HepG2 (cell line): ENCODE data around the gene CHST11. TPM values are rescaled to one million over a fixed set of nuclear protein-coding genes. Genes with fewer than 3 reads are reported as not detected.

Source experiments
- ATAC-seq: fragments of 200-7000 bp; cut with Tn5 transposase; 3 replicates; pipeline ENCODE4 v1.9.1; 2020; ENCODE audit warnings: mild to moderate bottlenecking, moderate library complexity
- BruUV-seq: library from RNA; stranded (reverse); fragments of 400-500 nt; replicated peaks from 2 replicates; lab custom pipeline; 2021; lab: Mats Ljungman, UMichigan
- CTCF ChIA-PET: fragments of 300-600 bp; formaldehyde crosslinking; extraction: SDS; loops from one replicate; lab custom pipeline; 2021; ENCODE audit warnings: low total read pairs, inconsistent platforms, low intra/inter-chr PET ratio; lab: Yijun Ruan, JAX
- POLR2A ChIA-PET: fragments of 350-600 bp; sonication (Branson Sonifier 250); formaldehyde crosslinking; loops from one replicate; lab custom pipeline; 2020; ENCODE audit warnings: antibody characterized with exemption, inconsistent platforms; lab: Yijun Ruan, JAX
- DNase-seq: peaks from one replicate; pipeline ENCODE4 v3.0.0-alpha.2; 2015; ENCODE audit warnings: low spot score
- FAIRE-seq: peaks from 3 replicates; lab custom pipeline; 2011; peaks lifted over from hg19 to GRCh38; lab: Jason Lieb, UNC
- H2AFZ ChIP-seq: one replicate; pipeline ENCODE4 v1.6.1; 2011; ENCODE audit warnings: low read length, inconsistent platforms
- H3K27ac ChIP-seq: fragments of 300-600 bp; 3 replicates; pipeline ENCODE4 v1.8.0; 2011; ENCODE audit warnings: mixed run types, mild to moderate bottlenecking, mixed read lengths, low read length, inconsistent platforms; ENCODE audit not compliant: insufficient read depth; ENCODE audit errors: extremely low read length
- H3K27me3 ChIP-seq, 2 experiments: fragments of 200-600 bp in 1 of 2; 2 replicates in 1 of 2; 3 replicates in 1 of 2; pipeline versions ENCODE4 v1.6.0 to v1.8.0; 2011; ENCODE audit warnings: low read length in 2 of 2, mild to moderate bottlenecking in 2 of 2, moderate library complexity in 2 of 2, inconsistent platforms in 1 of 2; ENCODE audit not compliant: insufficient read depth in 2 of 2, control insufficient read depth in 1 of 2
- H3K36me3 ChIP-seq, 2 experiments: fragments of 200-600 bp in 1 of 2; replicated peaks in 1 of 2; 2 replicates in 1 of 2; 3 replicates in 1 of 2; pipeline versions ENCODE4 v1.5.1 to v1.8.0; 2011; ENCODE audit warnings: low read length in 2 of 2, inconsistent platforms in 1 of 2; ENCODE audit not compliant: insufficient read depth in 2 of 2, control insufficient read depth in 1 of 2
- H3K4me1 ChIP-seq: 2 replicates; pipeline ENCODE4 v1.5.1; 2012; ENCODE audit warnings: low read length, inconsistent platforms; ENCODE audit not compliant: insufficient read depth
- H3K4me2 ChIP-seq: 2 replicates; pipeline ENCODE4 v1.6.0; 2011; ENCODE audit warnings: low read depth, low read length, inconsistent platforms
- H3K4me3 ChIP-seq, 3 experiments: fragments of 200-600 bp in 1 of 3; sonication (generic), shearing (Covaris generic) in 1 of 3; replicated peaks in 1 of 3; 2 replicates each; pipeline ENCODE4 v1.5.1; 2011 to 2016; ENCODE audit warnings: low read length in 3 of 3, inconsistent platforms in 2 of 3, low read depth in 2 of 3, mild to moderate bottlenecking in 2 of 3, control low read depth in 1 of 3, mixed read lengths in 1 of 3; ENCODE audit not compliant: insufficient read depth in 1 of 3
- H3K79me2 ChIP-seq: one replicate; pipeline ENCODE4 v1.6.1; 2011; ENCODE audit warnings: low read length, inconsistent platforms; ENCODE audit not compliant: insufficient read depth
- H3K9ac ChIP-seq: 2 replicates; pipeline ENCODE4 v1.6.0; 2011; ENCODE audit warnings: mild to moderate bottlenecking, low read depth, low read length, inconsistent platforms; ENCODE audit not compliant: insufficient read depth
- H3K9me3 ChIP-seq: 2 replicates; pipeline ENCODE4 v1.5.1; 2012; ENCODE audit warnings: mild to moderate bottlenecking, low read length
- H4K20me1 ChIP-seq: 2 replicates; pipeline ENCODE4 v1.6.0; 2011; ENCODE audit warnings: inconsistent platforms, mild to moderate bottlenecking, low read length, moderate library complexity; ENCODE audit not compliant: insufficient read depth
- ASH2L ChIP-seq: fragments of 300-600, 200-600 bp; sonication (generic); IDR thresholded peaks from 2 replicates; pipeline ENCODE4 v1.7.0; 2017; ENCODE audit warnings: low read depth, mild to moderate bottlenecking, moderate library complexity, mixed read lengths, low read length; ENCODE audit not compliant: insufficient read length
- BCL3 ChIP-seq: sonication (generic); formaldehyde crosslinking; IDR thresholded peaks from 2 replicates; pipeline ENCODE4 v1.5.1; 2020; ENCODE audit warnings: mild to moderate bottlenecking, missing genetic modification reagents, moderate library complexity
- CENPT ChIP-seq: sonication (generic); formaldehyde crosslinking; IDR thresholded peaks from 2 replicates; pipeline ENCODE4 v1.8.0; 2022; ENCODE audit warnings: low read depth, mild to moderate bottlenecking, moderate library complexity, missing genetic modification reagents
- MED1 ChIP-seq: sonication (generic); formaldehyde crosslinking; IDR thresholded peaks from 2 replicates; pipeline ENCODE4 v1.4.0; 2020; ENCODE audit warnings: missing genetic modification reagents
- RORA ChIP-seq: sonication (generic); formaldehyde crosslinking; IDR thresholded peaks from 2 replicates; pipeline ENCODE4 v1.5.0; 2020; ENCODE audit warnings: mild to moderate bottlenecking, missing genetic modification reagents, moderate library complexity
- THRA ChIP-seq: sonication (generic); formaldehyde crosslinking; IDR thresholded peaks from 2 replicates; pipeline ENCODE4 v1.4.0; 2020; ENCODE audit warnings: missing genetic modification reagents, borderline replicate concordance
- YY1 ChIP-seq: IDR thresholded peaks from 2 replicates; pipeline ENCODE4 v1.6.1; 2011; ENCODE audit warnings: low read length, low read depth, moderate library complexity, mild to moderate bottlenecking; ENCODE audit not compliant: insufficient read depth, insufficient replicate concordance
- ZBTB38 ChIP-seq: sonication (generic); formaldehyde crosslinking; IDR thresholded peaks from 2 replicates; pipeline ENCODE4 v1.5.1; 2020; ENCODE audit warnings: mild to moderate bottlenecking, missing genetic modification reagents
- ZNF383 ChIP-seq: sonication (generic); formaldehyde crosslinking; IDR thresholded peaks from 2 replicates; pipeline ENCODE4 v1.4.0; 2020; ENCODE audit warnings: missing genetic modification reagents, mild to moderate bottlenecking, borderline replicate concordance
- ZNF660 ChIP-seq: sonication (generic); formaldehyde crosslinking; IDR thresholded peaks from 2 replicates; pipeline ENCODE4 v1.5.1; 2020; ENCODE audit warnings: mild to moderate bottlenecking, low read depth, missing genetic modification reagents, borderline replicate concordance
- WGBS: methylation state at CpG from one replicate; pipeline ENCODE4 v1.1.6; 2017; ENCODE audit warnings: low lambda C conversion rate; 5-methylcytosine and 5-hydroxymethylcytosine counted together
- in situ Hi-C: cut with HindIII; loops from 2 replicates; pipeline ENCODE4 v1.10.0; 2017; ENCODE audit warnings: low pct_unique_long_range_greater_than_20kb; ENCODE audit not compliant: extremely low pct_ligation_motif_present
- intact Hi-C: fragments of 100-400 bp; cut with micrococcal nuclease; formaldehyde crosslinking; loops from one replicate; pipeline ENCODE4 v1.10.0; 2022; ENCODE audit not compliant: unreplicated experiment
- polyA plus RNA-seq, 8 experiments: library from polyadenylated mRNA; depleted of rRNA in 3 of 8; stranded (reverse) in 7 of 8; unstranded in 1 of 8; fragments of >200 nt; fragmentation: Illumina TruSeq in 4 of 8; extraction: Trizol in 4 of 8; gene quantifications; 2 replicates each; pipeline versions ENCODE4 v1.2.1 to v1.2.3, GENCODE V29; 2011 to 2016; ENCODE audit warnings: low read depth in 4 of 8, missing spikeins in 1 of 8, mixed read lengths in 1 of 8; ENCODE audit not compliant: insufficient read depth in 1 of 8
- total RNA-seq, 5 experiments: library from RNA; depleted of rRNA; stranded (reverse); fragments of >200 nt; fragmentation: Illumina TruSeq; extraction: Trizol; gene quantifications; 2 replicates each; pipeline ENCODE4 v1.2.3, GENCODE V29; 2016; ENCODE audit warnings: low read depth in 1 of 5
- TF ChIP-seq, protein P1 (sequence below): sonication (generic); formaldehyde crosslinking; IDR thresholded peaks from 2 replicates; pipeline ENCODE4 v1.5.1; 2020; ENCODE audit warnings: missing genetic modification reagents, mild to moderate bottlenecking, borderline replicate concordance

Gene CHST11
- total and polyA plus RNA-seq, 2 of the 13 experiments (the other 11 are each of a cell fraction or from before 2014, with no cell fraction given) = 0.15 TPM; not detected in 1

- FAIRE-seq (no peak), DNase-seq (no peak), ATAC-seq (no peak)
- Histone ChIP-seq H3K4me2 (no peak overlapping the region), H3K9me3 (no peaks in the 10 kb centered on the region), H3K27ac (no peak overlapping the region), H3K4me3 (no peak overlapping the region), H2AFZ (no peak overlapping the region), H3K27me3 (peaks cover 0 to 13% of the 10 kb centered on the region in 2 experiments; a peak in 3 of 5 replicates), H3K4me1 (no peaks in the 10 kb centered on the region), H4K20me1 (no peaks in the 10 kb centered on the region), H3K79me2 (no peaks in the 10 kb centered on the region), H3K36me3 (no peaks in the 10 kb centered on the region), H3K9ac (no peak overlapping the region)
- in situ Hi-C loops = no loop called here
- WGBS = 16% methylated on average over 10 of the region's 12 CpGs
- no TSS peak for BruUV-seq
- intact Hi-C loops = no loop called here
- ChIA-PET POLR2A (no interaction called here), CTCF (no interaction called here)
- TF ChIP-seq RORA (CRISPR knock-in tag) (no peak), ZNF660 (CRISPR knock-in tag) (no peak), THRA (CRISPR knock-in tag) (no peak), BCL3 (no peak), CENPT (CRISPR knock-in tag) (no peak), ZBTB38 (CRISPR knock-in tag) (no peak), YY1 (no peak), ZNF383 (CRISPR knock-in tag) (no peak), ASH2L (no peak), MED1 (CRISPR knock-in tag) (no peak)
- TF ChIP-seq, protein P1, sequence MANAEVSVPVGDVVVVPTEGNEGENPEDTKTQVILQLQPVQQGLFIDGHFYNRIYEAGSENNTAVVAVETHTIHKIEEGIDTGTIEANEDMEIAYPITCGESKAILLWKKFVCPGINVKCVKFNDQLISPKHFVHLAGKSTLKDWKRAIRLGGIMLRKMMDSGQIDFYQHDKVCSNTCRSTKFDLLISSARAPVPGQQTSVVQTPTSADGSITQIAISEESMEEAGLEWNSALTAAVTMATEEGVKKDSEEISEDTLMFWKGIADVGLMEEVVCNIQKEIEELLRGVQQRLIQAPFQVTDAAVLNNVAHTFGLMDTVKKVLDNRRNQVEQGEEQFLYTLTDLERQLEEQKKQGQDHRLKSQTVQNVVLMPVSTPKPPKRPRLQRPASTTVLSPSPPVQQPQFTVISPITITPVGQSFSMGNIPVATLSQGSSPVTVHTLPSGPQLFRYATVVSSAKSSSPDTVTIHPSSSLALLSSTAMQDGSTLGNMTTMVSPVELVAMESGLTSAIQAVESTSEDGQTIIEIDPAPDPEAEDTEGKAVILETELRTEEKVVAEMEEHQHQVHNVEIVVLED (CRISPR knock-in tag) = no peak
These were observed 187.3 kb downstream of the CHST11 start for GRCh38 chr12:104643819-104644669.
